ENCODE measurements around the gene INO80B.

DNA sequence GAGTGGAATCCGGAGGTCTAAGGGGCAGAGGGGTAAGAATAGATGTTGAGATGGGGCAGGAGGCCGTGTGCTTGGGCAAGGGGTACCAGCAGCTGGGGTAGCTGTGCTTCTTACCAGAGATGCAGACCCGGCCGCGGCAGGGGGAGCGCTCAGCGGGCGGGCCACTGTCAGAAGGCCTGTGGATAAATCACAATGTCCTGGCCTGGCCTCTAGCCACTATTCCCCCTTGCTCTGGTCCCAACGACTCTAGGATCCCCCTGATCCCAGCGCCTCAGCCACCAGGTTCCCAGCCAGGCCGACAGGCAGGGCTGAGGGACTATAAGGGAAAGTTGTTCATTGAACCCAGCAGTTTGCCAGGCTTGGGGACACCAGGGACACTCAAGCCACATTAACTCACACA lies 24.4 kb upstream of the INO80B start:
- no peak for TF ChIP-seq POLR2A (IDR thresholded peaks at IDR 0.05)
- TF ChIP-seq, protein P1, sequence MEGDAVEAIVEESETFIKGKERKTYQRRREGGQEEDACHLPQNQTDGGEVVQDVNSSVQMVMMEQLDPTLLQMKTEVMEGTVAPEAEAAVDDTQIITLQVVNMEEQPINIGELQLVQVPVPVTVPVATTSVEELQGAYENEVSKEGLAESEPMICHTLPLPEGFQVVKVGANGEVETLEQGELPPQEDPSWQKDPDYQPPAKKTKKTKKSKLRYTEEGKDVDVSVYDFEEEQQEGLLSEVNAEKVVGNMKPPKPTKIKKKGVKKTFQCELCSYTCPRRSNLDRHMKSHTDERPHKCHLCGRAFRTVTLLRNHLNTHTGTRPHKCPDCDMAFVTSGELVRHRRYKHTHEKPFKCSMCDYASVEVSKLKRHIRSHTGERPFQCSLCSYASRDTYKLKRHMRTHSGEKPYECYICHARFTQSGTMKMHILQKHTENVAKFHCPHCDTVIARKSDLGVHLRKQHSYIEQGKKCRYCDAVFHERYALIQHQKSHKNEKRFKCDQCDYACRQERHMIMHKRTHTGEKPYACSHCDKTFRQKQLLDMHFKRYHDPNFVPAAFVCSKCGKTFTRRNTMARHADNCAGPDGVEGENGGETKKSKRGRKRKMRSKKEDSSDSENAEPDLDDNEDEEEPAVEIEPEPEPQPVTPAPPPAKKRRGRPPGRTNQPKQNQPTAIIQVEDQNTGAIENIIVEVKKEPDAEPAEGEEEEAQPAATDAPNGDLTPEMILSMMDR (IDR thresholded peaks at IDR 0.05): no peak
